ENCODE measurements around the gene UGT3A2. TPM values are rescaled to one million over a fixed set of nuclear protein-coding genes. Genes with fewer than 3 reads are reported as not detected.
"Not testable (repeated sequence)": the region's sequence is repeated elsewhere in the genome, so short reads cannot be mapped to it uniquely, and the experiment has no call there.

UGT3A2 gene
- total RNA-seq, 1 donor from 2014 or later = not detected

DNA sequence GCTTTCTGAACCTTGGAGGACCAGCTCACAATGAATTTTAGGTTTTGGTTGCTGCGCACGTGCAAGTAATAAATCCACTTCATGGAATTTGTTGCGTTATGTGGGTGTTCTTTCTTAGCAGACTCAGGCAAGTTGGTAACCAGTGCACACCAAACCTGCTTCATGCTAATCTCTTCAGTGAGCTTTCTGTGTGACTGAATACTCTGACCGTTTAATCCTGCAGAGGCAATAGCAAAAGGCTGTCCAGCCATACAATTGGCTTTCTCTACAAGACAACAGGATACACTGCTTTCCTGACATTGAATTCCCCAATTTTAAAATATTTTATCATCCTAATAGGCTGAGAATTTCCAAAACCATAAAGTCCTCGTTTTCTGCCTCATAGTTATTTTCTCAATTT lies 10.3 kb downstream of the UGT3A2 start:
- intact Hi-C loops (cut with DNase I) = no loop called here
- ATAC-seq = no peak
- no peak for DNase-seq (ENCODE audit: low spot score)

DNA sequence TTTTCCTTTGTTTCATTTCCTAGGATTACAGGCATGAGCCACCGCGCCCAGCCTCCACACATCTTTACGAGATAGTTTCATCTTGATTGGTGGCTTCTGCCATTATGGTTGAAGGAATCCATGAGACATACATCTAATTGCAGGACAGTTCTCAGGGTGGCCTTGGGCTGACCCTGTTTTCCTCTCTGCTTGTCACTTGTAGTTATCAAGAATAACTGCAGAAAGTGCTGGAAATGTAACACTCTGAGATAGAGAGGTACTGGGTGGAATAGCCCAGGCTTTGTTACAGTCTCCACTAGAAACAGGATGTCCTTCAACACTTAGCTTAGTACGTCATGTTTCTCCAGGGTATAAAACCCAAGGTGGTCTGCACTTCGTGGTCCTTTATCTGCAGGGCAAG lies 10.7 kb downstream of the UGT3A2 start:
- ATAC-seq = no peak
- intact Hi-C loops (cut with DNase I) = no loop called here
- DNase-seq (ENCODE audit: low spot score) = no peak

DNA sequence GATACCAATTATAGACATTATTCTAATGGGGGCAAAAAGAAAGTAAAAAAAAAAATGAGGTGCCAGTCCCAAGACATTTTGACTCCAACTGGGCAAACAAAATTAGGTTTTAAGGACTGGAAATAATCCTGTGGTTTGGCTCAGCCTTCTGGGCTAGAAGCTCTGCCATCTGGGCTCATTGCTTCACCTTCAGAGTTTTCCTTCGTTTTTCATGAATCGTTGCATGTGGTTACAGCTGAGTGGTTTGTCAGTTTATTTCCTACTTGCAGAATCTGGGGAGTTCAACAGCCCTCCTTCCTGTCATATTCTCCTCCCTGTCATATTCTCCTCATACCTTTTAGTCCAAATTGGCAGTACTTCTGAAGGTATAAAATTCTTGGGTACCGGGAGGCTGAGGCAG lies 12.0 kb downstream of the UGT3A2 start:
- intact Hi-C loops (cut with DNase I) = no loop called here
- ATAC-seq (no peak), DNase-seq (ENCODE audit: low spot score) (no peak)

DNA sequence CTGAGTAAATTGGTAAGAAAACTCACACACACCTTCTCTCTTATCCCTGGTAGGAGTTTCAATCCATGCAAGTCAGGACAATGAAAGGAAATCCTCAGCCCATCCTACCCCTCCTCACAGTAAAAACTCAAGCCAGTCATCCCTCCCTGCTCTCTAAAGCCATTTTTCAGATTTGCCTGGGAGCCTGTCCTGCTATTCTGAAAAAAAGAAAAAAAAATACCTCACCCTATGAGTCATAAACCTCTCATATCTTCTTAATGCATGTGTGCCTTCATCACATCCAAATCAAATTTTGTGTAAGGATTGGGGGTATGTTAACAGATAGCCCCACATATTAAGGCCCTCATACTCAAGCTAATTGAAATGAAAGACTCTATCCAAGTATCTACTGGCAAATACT lies 14.1 kb downstream of the UGT3A2 start:
- no peak for ATAC-seq
- no peak for DNase-seq (ENCODE audit: low spot score)
- intact Hi-C loops (cut with DNase I) = no loop called here

DNA sequence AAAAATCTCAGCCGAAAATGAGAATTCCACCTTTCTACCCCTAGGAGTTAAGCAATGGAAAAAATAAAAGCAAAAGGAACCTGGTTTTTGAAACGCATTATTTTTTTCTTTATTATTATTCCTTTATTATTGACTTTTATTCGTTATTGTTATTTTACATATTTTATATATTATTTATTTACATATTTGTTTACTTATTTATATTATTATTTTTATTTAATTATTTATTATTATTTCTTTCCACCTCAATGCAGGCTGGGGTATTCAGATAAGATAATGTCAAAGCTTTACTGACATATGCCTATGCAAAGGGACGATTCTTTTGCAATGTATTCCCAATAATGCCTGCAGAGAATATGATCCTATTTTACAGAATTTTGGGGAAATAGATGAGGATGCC lies 16.7 kb downstream of the UGT3A2 start:
- DNase-seq (ENCODE audit: low spot score) = no peak
- no peak for ATAC-seq
- intact Hi-C loops (cut with DNase I) = no loop called here

GRCh38 chr5:36047384-36048160 lies 19.1 kb downstream of the UGT3A2 start:
- DNase-seq (ENCODE audit: low spot score) = no peak
- no peak for ATAC-seq
- intact Hi-C loops (cut with DNase I) = no loop called here

GRCh38 chr5:36045895-36046294 lies 20.8 kb downstream of the UGT3A2 start:
- DNase-seq (ENCODE audit: low spot score) = no peak
- intact Hi-C loops (cut with DNase I) = no loop called here

GRCh38 chr5:36041537-36041845 lies 25.2 kb downstream of the UGT3A2 start:
- ATAC-seq (no peak), DNase-seq (ENCODE audit: low spot score) (no peak)
- intact Hi-C loops (cut with DNase I) = no loop called here

More at GRCh38 chr5:36045895-36046294, 20.8 kb downstream of the UGT3A2 start:
- no peak for ATAC-seq

DNA sequence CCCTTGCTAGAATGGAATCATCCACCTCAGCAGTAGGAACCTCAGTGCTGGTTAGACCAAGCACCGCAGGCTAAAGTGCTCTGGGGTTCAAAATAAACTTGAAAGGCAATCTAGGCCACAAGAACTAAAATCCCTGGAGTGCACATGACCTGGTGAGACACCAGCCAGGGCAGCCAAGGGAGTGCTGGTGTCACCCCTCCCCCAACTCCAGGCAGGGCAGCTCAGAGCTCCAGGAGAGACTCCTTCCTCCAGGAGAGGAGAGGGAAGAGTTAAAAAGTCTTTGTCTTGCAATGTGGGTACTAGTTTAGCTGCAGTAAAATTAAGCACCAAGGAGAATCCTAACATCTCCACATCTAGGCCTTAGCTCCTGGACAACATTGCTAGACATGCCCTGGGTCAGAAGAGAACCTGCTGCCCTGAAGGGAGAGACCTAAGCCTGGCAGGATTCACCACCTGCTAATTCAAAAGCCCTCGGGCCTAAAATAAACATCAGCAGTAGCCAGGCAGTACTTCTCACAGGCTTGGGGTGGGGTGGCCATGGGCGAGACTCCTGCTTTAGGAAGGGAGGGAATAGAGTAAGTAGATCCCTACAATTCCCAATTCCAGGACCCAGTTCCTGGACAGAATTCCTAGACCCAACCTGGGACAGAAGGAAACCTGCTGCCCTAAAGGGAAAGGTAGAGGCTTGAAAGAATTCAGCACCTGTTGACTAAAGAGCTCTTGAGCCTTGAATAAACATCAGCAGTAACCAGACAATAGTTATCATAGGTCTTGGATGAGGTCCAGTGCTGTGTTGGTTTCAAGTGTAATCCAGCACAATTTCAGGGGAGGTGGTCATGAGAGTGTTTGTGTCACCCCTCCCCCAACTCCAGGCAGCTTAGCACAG lies 25.8 kb downstream of the UGT3A2 start:
- intact Hi-C loops (cut with DNase I) = no loop called here
- ATAC-seq (no peak), DNase-seq (ENCODE audit: low spot score) (no peak)

DNA sequence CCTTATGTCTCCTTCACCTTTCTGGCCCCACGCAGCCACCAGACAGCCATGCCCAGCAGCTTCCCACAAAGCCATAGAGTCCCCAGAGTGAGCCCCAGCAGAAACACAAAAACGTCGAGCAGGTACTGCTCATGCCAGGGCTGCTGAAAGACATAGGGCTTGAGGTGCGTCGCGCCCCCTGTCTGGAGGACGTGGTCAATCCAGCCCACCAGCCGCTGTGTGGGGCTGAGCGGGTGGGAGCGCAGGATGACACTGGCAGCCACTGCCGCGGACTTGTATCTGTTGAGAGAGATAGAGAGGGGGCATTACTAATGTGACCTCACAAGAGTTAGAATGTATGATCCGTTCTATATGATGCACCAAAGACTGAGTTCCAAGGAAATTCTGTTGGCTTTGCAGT lies 31.0 kb downstream of the UGT3A2 start:
- ATAC-seq (no peak), DNase-seq (ENCODE audit: low spot score) (no peak)
- intact Hi-C loops (cut with DNase I) = no loop called here

- ATAC-seq; intact Hi-C loops (cut with DNase I); DNase-seq (ENCODE audit: low spot score): not testable (repeated sequence)
Measured at GRCh38 chr5:36034536-36035134, 32.0 kb downstream of the UGT3A2 start.

DNA sequence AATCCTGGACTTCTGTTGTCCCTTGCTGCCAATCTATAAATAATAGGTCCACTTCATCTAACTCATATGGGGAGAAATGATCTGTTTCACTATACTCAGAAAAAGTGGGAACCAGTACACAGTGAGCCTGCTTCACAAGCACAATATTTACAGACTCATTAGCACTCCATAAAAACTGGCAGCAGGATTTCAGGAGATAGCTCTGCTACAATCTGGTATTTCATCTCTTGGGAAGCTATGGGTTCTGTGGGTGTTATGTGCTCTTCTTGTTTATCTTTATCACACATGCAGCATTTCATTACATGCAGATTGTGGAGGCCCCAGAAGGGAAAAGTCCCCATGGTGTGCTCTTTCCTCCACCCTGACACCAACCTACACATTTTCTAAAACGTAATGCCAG lies 33.2 kb downstream of the UGT3A2 start:
- DNase-seq (ENCODE audit: low spot score) (no peak), ATAC-seq (no peak)
- intact Hi-C loops (cut with DNase I) = no loop called here

DNA sequence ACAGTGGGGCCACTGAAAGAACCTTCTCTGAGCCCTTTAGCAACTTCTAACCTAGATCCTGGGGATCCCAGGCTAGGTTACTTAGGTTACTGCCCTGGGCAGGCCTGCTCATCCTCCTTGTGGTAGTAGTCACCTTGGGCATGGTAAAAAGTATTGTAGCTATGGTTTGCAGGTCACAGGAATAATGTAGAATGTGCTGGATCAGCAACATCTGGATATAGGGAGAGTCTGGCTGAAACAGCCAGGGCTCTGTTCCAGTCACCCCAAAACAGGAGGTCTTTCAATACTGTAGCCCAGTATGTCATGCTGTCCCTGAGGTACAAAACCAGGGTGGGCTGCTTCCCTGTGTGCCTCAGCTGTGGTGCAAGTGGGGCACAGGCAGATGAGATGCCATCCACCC lies 33.6 kb downstream of the UGT3A2 start:
- ATAC-seq (no peak), DNase-seq (ENCODE audit: low spot score) (no peak)
- intact Hi-C loops (cut with DNase I) = no loop called here

GRCh38 chr5:36031223-36031622 lies 35.5 kb downstream of the UGT3A2 start:
- ATAC-seq = no peak
- intact Hi-C loops (cut with DNase I) = no loop called here
- no peak for DNase-seq (ENCODE audit: low spot score)

- DNase-seq (ENCODE audit: low spot score) (no peak), ATAC-seq (no peak)
- intact Hi-C loops (cut with DNase I) = no loop called here
Measured at GRCh38 chr5:36029914-36030313, 36.8 kb downstream of the UGT3A2 start.

GRCh38 chr5:36028816-36029465 lies 37.7 kb downstream of the UGT3A2 start:
- ATAC-seq (no peak), DNase-seq (ENCODE audit: low spot score) (no peak)
- intact Hi-C loops (cut with DNase I) = no loop called here

DNA sequence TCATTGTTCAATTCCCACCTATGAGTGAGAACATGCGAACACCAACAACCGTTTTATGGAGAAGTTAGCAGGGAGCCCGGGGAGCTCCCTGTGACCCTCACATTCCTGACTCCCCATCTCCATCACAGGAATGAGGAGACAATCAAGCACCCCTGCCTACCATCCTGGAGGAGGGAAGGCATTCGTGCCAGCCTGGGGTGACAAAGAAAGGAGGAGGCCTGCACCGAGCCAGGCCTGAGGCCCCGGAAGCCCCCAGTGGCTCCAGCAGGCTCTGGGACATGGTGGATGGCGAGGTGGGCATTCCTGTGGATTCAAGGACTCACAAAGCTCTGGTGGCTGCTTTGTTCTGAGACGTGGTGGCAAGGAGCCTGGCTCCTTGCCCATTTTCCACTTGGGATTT lies 39.0 kb downstream of the UGT3A2 start:
- intact Hi-C loops (cut with DNase I) = no loop called here
- ATAC-seq (no peak), DNase-seq (ENCODE audit: low spot score) (no peak)

GRCh38 chr5:36026706-36027465 lies 39.8 kb downstream of the UGT3A2 start:
- peak; percentile 90 for ATAC-seq
- no peak for DNase-seq (ENCODE audit: low spot score)
- intact Hi-C loops (cut with DNase I) = no loop called here

GRCh38 chr5:36022246-36022645 lies 44.4 kb downstream of the UGT3A2 start:
- ATAC-seq; intact Hi-C loops (cut with DNase I); DNase-seq (ENCODE audit: low spot score): not testable (repeated sequence)

Measured in sciatic nerve (tissue), 2 donors.